Measurements from ENCODE around the gene JAKMIP3.

Gene JAKMIP3

DNA sequence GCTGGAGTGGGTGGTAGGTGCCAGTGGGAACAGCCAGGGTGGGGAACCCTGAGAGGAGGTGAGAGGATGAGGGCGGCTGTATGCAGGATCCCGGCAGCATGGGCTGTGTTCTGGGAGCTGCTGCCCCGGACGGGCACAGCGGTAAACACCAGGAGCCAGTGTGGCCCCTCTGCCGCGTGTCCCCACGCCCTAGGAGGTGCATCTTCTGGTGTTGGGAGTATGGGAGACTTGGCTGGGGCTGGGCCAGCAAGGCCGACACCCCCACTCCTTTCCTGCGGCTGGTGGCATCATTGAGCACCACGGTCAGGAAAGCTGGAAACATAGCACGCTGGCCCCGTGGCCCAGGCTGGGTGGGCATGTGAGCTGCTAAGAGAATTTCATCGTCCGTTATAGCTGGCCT lies 24.4 kb upstream of the JAKMIP3 start:
- Histone ChIP-seq H3K27ac (ENCODE audit: extremely low read depth, low read depth, low read length) (no peak overlapping the region), H3K4me1 (ENCODE audit: control insufficient read depth, insufficient read depth, low read length) (no peaks in the 10 kb centered on the region), H3K9me3 (ENCODE audit: control insufficient read depth, insufficient read depth, low read depth, low read length) (no peaks in the 10 kb centered on the region), H3K36me3 (ENCODE audit: control insufficient read depth in 2 of 2, insufficient read depth in 1 of 2, low read length in 2 of 2) (no peaks in the 10 kb centered on the region), H3K4me3 (ENCODE audit: low read depth, low read length) (no peak overlapping the region)
- POLR2A ChIA-PET: no interaction called here
- CTCF ChIA-PET: no interaction called here
- TF ChIP-seq, protein P1, sequence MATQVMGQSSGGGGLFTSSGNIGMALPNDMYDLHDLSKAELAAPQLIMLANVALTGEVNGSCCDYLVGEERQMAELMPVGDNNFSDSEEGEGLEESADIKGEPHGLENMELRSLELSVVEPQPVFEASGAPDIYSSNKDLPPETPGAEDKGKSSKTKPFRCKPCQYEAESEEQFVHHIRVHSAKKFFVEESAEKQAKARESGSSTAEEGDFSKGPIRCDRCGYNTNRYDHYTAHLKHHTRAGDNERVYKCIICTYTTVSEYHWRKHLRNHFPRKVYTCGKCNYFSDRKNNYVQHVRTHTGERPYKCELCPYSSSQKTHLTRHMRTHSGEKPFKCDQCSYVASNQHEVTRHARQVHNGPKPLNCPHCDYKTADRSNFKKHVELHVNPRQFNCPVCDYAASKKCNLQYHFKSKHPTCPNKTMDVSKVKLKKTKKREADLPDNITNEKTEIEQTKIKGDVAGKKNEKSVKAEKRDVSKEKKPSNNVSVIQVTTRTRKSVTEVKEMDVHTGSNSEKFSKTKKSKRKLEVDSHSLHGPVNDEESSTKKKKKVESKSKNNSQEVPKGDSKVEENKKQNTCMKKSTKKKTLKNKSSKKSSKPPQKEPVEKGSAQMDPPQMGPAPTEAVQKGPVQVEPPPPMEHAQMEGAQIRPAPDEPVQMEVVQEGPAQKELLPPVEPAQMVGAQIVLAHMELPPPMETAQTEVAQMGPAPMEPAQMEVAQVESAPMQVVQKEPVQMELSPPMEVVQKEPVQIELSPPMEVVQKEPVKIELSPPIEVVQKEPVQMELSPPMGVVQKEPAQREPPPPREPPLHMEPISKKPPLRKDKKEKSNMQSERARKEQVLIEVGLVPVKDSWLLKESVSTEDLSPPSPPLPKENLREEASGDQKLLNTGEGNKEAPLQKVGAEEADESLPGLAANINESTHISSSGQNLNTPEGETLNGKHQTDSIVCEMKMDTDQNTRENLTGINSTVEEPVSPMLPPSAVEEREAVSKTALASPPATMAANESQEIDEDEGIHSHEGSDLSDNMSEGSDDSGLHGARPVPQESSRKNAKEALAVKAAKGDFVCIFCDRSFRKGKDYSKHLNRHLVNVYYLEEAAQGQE (tag by site-specific recombination; IDR thresholded peaks at IDR 0.05): no peak
- TF ChIP-seq, protein P2, sequence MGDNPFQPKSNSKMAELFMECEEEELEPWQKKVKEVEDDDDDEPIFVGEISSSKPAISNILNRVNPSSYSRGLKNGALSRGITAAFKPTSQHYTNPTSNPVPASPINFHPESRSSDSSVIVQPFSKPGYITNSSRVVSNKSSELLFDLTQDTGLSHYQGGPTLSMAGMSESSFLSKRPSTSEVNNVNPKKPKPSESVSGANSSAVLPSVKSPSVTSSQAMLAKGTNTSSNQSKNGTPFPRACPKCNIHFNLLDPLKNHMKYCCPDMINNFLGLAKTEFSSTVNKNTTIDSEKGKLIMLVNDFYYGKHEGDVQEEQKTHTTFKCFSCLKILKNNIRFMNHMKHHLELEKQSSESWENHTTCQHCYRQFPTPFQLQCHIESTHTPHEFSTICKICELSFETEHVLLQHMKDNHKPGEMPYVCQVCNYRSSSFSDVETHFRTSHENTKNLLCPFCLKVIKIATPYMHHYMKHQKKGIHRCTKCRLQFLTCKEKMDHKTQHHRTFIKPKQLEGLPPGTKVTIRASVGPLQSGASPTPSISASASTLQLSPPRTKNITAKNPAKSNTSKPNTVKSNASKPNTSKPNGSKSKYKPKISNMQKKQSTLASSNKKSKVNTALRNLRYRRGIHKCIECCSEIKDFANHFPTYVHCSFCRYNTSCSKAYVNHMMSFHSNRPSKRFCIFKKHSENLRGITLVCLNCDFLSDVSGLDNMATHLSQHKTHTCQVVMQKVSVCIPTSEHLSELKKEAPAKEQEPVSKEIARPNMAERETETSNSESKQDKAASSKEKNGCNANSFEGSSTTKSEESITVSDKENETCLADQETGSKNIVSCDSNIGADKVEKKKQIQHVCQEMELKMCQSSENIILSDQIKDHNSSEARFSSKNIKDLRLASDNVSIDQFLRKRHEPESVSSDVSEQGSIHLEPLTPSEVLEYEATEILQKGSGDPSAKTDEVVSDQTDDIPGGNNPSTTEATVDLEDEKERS (tag by site-specific recombination; IDR thresholded peaks at IDR 0.05): no peak
- no peak for TF ChIP-seq ZNF654 (tag by site-specific recombination; IDR thresholded peaks at IDR 0.05; ENCODE audit: low read depth)
- TF ChIP-seq ZNF174 (tag by site-specific recombination; IDR thresholded peaks at IDR 0.05): no peak
- TF ChIP-seq KLF8 (tag by site-specific recombination; IDR thresholded peaks at IDR 0.05): no peak
- TF ChIP-seq ZSCAN16 (tag by site-specific recombination; IDR thresholded peaks at IDR 0.05): no peak
- no peak for TF ChIP-seq KLF7 (tag by site-specific recombination; IDR thresholded peaks at IDR 0.05; ENCODE audit: borderline replicate concordance)
- no peak for TF ChIP-seq HOXC10 (CRISPR knock-in tag; IDR thresholded peaks at IDR 0.05)
- no peak for TF ChIP-seq ZNF350 (tag by site-specific recombination; IDR thresholded peaks at IDR 0.05)
- TF ChIP-seq MYNN (tag by site-specific recombination; IDR thresholded peaks at IDR 0.05; ENCODE audit: borderline replicate concordance): no peak
- TF ChIP-seq ZNF830 (tag by site-specific recombination; IDR thresholded peaks at IDR 0.05; ENCODE audit: low read depth): no peak
- no peak for TF ChIP-seq ZNF785 (tag by site-specific recombination; IDR thresholded peaks at IDR 0.05)
- TF ChIP-seq ZNF23 (tag by site-specific recombination; IDR thresholded peaks at IDR 0.05; ENCODE audit: borderline replicate concordance): no peak
- TF ChIP-seq, protein P3, sequence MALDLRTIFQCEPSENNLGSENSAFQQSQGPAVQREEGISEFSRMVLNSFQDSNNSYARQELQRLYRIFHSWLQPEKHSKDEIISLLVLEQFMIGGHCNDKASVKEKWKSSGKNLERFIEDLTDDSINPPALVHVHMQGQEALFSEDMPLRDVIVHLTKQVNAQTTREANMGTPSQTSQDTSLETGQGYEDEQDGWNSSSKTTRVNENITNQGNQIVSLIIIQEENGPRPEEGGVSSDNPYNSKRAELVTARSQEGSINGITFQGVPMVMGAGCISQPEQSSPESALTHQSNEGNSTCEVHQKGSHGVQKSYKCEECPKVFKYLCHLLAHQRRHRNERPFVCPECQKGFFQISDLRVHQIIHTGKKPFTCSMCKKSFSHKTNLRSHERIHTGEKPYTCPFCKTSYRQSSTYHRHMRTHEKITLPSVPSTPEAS (tag by site-specific recombination; IDR thresholded peaks at IDR 0.05): no peak
- no peak for TF ChIP-seq OSR2 (tag by site-specific recombination; IDR thresholded peaks at IDR 0.05)

DNA sequence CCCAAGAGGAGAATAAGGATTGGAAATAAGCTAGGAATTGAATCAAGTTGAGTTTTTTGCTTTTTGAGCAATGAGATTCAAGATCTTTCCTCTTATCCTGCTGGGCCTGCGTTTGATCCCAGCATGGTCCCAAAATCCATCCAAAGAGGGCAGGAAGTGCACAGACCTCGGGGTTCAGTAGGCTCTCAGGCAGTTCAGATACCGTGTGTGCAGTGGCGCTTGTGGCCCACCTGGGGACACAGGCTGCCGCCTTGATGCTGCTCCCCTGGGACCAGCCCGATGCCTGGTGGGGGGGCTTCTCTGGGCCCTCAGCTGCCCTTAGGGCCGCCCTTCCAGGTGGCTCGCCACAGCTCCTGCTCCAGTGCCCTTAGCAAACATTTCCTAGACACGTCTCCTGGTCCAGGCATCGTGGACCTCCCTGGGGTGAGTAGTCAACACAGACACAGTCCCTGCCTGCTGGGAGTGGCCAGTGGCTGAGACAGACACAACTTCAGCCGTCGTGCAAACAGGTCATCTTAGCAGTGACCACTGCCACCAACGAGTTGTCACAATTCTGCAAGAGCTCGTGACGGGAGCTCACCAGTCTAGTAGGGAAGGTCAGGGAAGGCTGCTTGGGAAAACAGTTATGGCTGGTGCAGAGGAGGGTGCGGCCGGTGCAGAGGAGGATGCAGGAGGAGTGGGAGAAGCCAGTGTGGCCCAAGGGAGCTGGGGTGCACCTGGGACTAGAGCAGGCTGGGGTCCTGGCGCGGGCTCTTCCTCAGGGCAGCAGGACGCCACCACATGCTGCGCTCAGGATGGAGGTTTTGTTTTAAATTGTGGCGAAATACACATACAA lies 21.7 kb upstream of the JAKMIP3 start:
- POLR2A ChIA-PET: no interaction called here
- no peaks in the 10 kb centered on the region for H3K36me3 ChIP-seq (ENCODE audit: control insufficient read depth in 2 of 2, insufficient read depth in 1 of 2, low read length in 2 of 2)
- CTCF ChIA-PET: no interaction called here
- H3K9me3 ChIP-seq (ENCODE audit: control insufficient read depth, insufficient read depth, low read depth, low read length): no peaks in the 10 kb centered on the region
- no peak for TF ChIP-seq ZNF211 (tag by site-specific recombination; IDR thresholded peaks at IDR 0.05; ENCODE audit: low read depth)
- no peak for TF ChIP-seq ZNF521 (tag by site-specific recombination; IDR thresholded peaks at IDR 0.05)
- TF ChIP-seq ZNF660 (tag by site-specific recombination; IDR thresholded peaks at IDR 0.05): no peak
- H3K4me3 ChIP-seq (ENCODE audit: low read depth, low read length): no peak overlapping the region
- H3K4me1 ChIP-seq (ENCODE audit: control insufficient read depth, insufficient read depth, low read length): no peaks in the 10 kb centered on the region
- H3K27ac ChIP-seq (ENCODE audit: extremely low read depth, low read depth, low read length): no peak overlapping the region

Measured in HEK293 (cell line).